T-cell (primary cell): Measurements from ENCODE around the gene DOCK1. TPM values are rescaled to one million over a fixed set of nuclear protein-coding genes. Genes with fewer than 3 reads are reported as not detected.

Source experiments
- ATAC-seq, 4 experiments: fragments of 200-7000 bp in 3 of 4; fragments of 150-1000 bp in 1 of 4; cut with Tn5 transposase; replicated peaks in 1 of 4; 1 replicate in 3 of 4; 2 replicates in 1 of 4; pipeline ENCODE4 v1.10.0; 2021; ENCODE audit warnings: moderate library complexity in 3 of 4, mild to moderate bottlenecking in 2 of 4, moderate number of reproducible peaks in 1 of 4
- CTCF ChIA-PET, 2 donors: fragments of 300-600 bp; sonication (Branson Sonifier 250); formaldehyde crosslinking; loops; one replicate each; lab custom pipeline; 2022; ENCODE audit warnings: antibody characterized with exemption in 2 of 2; lab: Charles Lee
- POLR2A ChIA-PET, 2 donors: fragments of 300-600 bp; sonication (Branson Sonifier 250); formaldehyde crosslinking; loops; one replicate each; lab custom pipeline; 2022; ENCODE audit warnings: antibody characterized with exemption in 2 of 2; lab: Charles Lee
- DNase-seq, 35 experiments: peaks; one replicate each; pipeline versions ENCODE4 v3.0.0 to v3.0.0-alpha.2; 2013 to 2023
- H3K27ac ChIP-seq: one replicate; pipeline ENCODE4 v1.5.1; 2013; ENCODE audit warnings: low read length
- H3K27me3 ChIP-seq, 2 experiments: replicated peaks in 1 of 2; 1 replicate in 1 of 2; 2 replicates in 1 of 2; pipeline versions ENCODE4 v1.6.1 to v1.7.0; 2013; ENCODE audit warnings: low read length in 1 of 2, mixed read lengths in 1 of 2; ENCODE audit not compliant: control insufficient read depth in 2 of 2, insufficient read depth in 2 of 2; ENCODE audit errors: extremely low read depth in 1 of 2
- H3K36me3 ChIP-seq, 2 donors: 1 replicate in 1 of 2; 2 replicates in 1 of 2; pipeline versions ENCODE4 v1.6.1 to v1.7.0; 2013; ENCODE audit warnings: low read length in 1 of 2; ENCODE audit not compliant: control insufficient read depth in 2 of 2, insufficient read depth in 1 of 2; ENCODE audit errors: extremely low read depth in 1 of 2
- H3K4me1 ChIP-seq, 2 experiments: 1 replicate in 1 of 2; 2 replicates in 1 of 2; pipeline versions ENCODE4 v1.6.1 to v1.7.0; 2013; ENCODE audit warnings: low read length in 2 of 2, mixed read lengths in 1 of 2; ENCODE audit not compliant: insufficient read depth in 2 of 2, control insufficient read depth in 1 of 2; ENCODE audit errors: extremely low read depth in 1 of 2
- H3K4me3 ChIP-seq, 2 donors: 1 replicate in 1 of 2; 2 replicates in 1 of 2; pipeline versions ENCODE4 v1.5.1 to v1.7.0; 2013; ENCODE audit warnings: mild to moderate bottlenecking in 2 of 2, low read length in 1 of 2, moderate library complexity in 1 of 2; ENCODE audit not compliant: control insufficient read depth in 1 of 2; ENCODE audit errors: extremely low read depth in 1 of 2
- H3K9me3 ChIP-seq: 2 replicates; pipeline ENCODE4 v1.7.0; 2013
- H3K27ac Mint-ChIP-seq, 2 donors: one replicate each; pipeline ENCODE4 v1.8.0; 2020 to 2021; ENCODE audit warnings: mild to moderate bottlenecking in 2 of 2, mixed read lengths in 2 of 2
- H3K27me3 Mint-ChIP-seq, 2 donors: one replicate each; pipeline ENCODE4 v1.8.0; 2021 to 2022; ENCODE audit warnings: mixed read lengths in 2 of 2
- H3K36me3 Mint-ChIP-seq: one replicate; pipeline ENCODE4 v1.8.0; 2021; ENCODE audit warnings: mixed read lengths
- H3K4me1 Mint-ChIP-seq, 3 donors: one replicate each; pipeline ENCODE4 v1.8.0; 2020 to 2022; ENCODE audit warnings: mixed read lengths in 3 of 3, mild to moderate bottlenecking in 1 of 3
- H3K4me3 Mint-ChIP-seq, 3 donors: one replicate each; pipeline ENCODE4 v1.8.0; 2020 to 2022; ENCODE audit warnings: mild to moderate bottlenecking in 3 of 3, mixed read lengths in 3 of 3, moderate library complexity in 3 of 3
- H3K9me3 Mint-ChIP-seq, 3 donors: one replicate each; pipeline ENCODE4 v1.8.0; 2020 to 2022; ENCODE audit warnings: mixed read lengths in 3 of 3
- WGBS: methylation state at CpG from one replicate; pipeline ENCODE4 v1.1.5; 2013; ENCODE audit warnings: missing lambda C conversion rate; ENCODE audit not compliant: insufficient coverage; 5-methylcytosine and 5-hydroxymethylcytosine counted together
- total RNA-seq, 35 experiments: library from RNA in 6 of 35; stranded (reverse) in 6 of 35; fragments of 120-200 nt in 1 of 35; gene quantifications; one replicate each; pipeline versions ENCODE4 v1.2.1 to v1.2.4 and lab custom pipeline; 2013 to 2026

The DOCK1 gene
- total RNA-seq, 5 donors from 2014 or later (not counting 1 experiment from before 2014, with no cell fraction given) = 0.18 to 0.53 (median 0.37) TPM

DNA sequence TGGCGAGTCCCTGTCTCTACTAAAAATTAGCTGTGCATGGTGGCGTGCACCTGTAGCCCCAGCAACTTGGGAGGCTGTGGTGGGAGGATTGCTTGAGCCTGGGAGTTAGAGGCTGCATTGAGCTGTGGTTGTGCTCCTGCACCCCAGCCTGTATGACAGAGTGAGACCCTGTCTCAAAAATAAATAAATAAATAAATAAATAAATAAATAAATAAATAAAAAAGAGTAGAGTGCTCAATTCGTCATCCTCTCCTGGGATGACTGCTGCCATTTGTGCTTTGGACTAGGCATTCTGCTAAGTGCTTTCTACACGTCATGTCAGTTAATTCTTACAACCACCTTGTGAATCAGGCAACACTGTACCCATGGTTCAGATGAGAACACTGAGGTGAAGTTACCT, 130.6 kb downstream of the DOCK1 start:
- Histone ChIP-seq H3K4me1 (no peaks in the 10 kb centered on the region), H3K27me3 (peaks cover 0 to 2% of the 10 kb centered on the region in 2 experiments), H3K27ac (no peak overlapping the region), H3K36me3 (no peaks in the 10 kb centered on the region), H3K4me3 (no peak overlapping the region), H3K9me3 (no peaks in the 10 kb centered on the region)
- Mint-ChIP-seq H3K36me3 (no peaks in the 10 kb centered on the region), H3K4me3 (no peak overlapping the region), H3K27ac (no peak overlapping the region), H3K9me3 (peaks cover 0 to 4% (median 0%) of the 10 kb centered on the region in 3 donors), H3K4me1 (no peaks in the 10 kb centered on the region), H3K27me3 (no peaks in the 10 kb centered on the region)
- ATAC-seq (no peak), DNase-seq (no peak)
- POLR2A ChIA-PET = no interaction called here
- CTCF ChIA-PET = no interaction called here
- WGBS = 69% methylated on average over 3 of the region's 4 CpGs

DNA sequence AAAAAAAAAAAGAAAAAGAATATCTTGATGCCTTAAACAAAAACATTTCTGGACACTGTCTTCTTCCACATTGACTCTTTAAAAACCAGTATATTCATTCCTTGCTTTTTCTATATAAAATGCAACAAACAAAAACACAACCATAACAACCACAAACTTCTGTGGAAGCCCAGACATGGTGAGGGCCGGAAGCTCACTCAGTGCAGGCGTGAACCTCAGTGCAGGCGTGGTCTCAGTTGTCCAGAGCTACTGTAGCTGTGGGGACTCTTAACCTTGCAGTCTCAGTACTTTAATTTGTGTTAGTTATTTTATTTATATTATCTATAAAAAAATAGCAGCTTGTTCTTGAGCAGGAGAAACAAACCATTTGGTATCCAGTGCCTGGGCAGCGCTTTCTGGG, 131.8 kb downstream of the DOCK1 start:
- ATAC-seq (no peak), DNase-seq (no peak)
- no peak overlapping the region for H3K27ac Mint-ChIP-seq
- no peaks in the 10 kb centered on the region for H3K36me3 ChIP-seq
- H3K27ac ChIP-seq = no peak overlapping the region
- H3K4me1 ChIP-seq = no peaks in the 10 kb centered on the region
- peaks cover 0 to 2% of the 10 kb centered on the region in 2 experiments for H3K27me3 ChIP-seq
- peaks cover 0 to 4% (median 0%) of the 10 kb centered on the region in 3 donors for H3K9me3 Mint-ChIP-seq
- no peaks in the 10 kb centered on the region for H3K27me3 Mint-ChIP-seq
- H3K36me3 Mint-ChIP-seq = no peaks in the 10 kb centered on the region
- no peaks in the 10 kb centered on the region for H3K4me1 Mint-ChIP-seq
- POLR2A ChIA-PET = no interaction called here
- CTCF ChIA-PET = no interaction called here
- no peak overlapping the region for H3K4me3 Mint-ChIP-seq
- H3K4me3 ChIP-seq = no peak overlapping the region
- WGBS = no CpG with 5 or more reads among the region's 4 CpGs
- no peaks in the 10 kb centered on the region for H3K9me3 ChIP-seq

- no peak overlapping the region for H3K27ac ChIP-seq
- Mint-ChIP-seq H3K4me3 (no peak overlapping the region), H3K27ac (no peak overlapping the region), H3K9me3 (no peaks in the 10 kb centered on the region), H3K4me1 (no peaks in the 10 kb centered on the region), H3K27me3 (no peaks in the 10 kb centered on the region), H3K36me3 (no peaks in the 10 kb centered on the region)
- POLR2A ChIA-PET = no interaction called here
- no peaks in the 10 kb centered on the region for H3K27me3 ChIP-seq
- no peaks in the 10 kb centered on the region for H3K9me3 ChIP-seq
- ATAC-seq = no peak
- H3K4me3 ChIP-seq = no peak overlapping the region
- 76% methylated on average over 8 of the region's 8 CpGs for WGBS
- no peaks in the 10 kb centered on the region for H3K36me3 ChIP-seq
- no peaks in the 10 kb centered on the region for H3K4me1 ChIP-seq
- CTCF ChIA-PET = no interaction called here
- no peak for DNase-seq
Measured at GRCh38 chr10:127039435-127039834, 134.2 kb downstream of the DOCK1 start.

DNA sequence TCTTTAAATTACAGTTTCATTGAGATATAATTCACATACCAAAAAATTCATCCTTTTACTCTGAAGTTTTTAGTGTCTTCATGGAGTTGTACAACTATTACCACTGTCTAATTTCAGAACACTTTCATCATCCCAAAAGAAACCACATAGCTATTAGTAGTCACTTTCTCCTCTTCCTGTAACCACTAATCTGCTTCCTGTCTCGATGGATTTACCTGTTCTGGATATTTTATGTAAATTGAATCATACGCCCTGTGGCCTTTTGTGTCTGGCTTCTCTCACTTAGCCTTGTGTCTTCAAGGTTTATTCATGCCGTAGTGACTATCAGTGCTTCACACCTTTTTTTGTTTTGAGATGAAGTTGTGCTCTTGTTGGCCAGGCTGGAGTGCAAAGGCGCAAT, 135.5 kb downstream of the DOCK1 start:
- DNase-seq (no peak), ATAC-seq (no peak)
- WGBS = no CpG with 5 or more reads among the region's 4 CpGs
- H3K36me3 Mint-ChIP-seq = no peaks in the 10 kb centered on the region
- no peaks in the 10 kb centered on the region for H3K27me3 Mint-ChIP-seq
- POLR2A ChIA-PET = no interaction called here
- no peaks in the 10 kb centered on the region for H3K27me3 ChIP-seq
- no peaks in the 10 kb centered on the region for H3K9me3 Mint-ChIP-seq
- H3K27ac Mint-ChIP-seq = no peak overlapping the region
- CTCF ChIA-PET = no interaction called here
- H3K4me3 ChIP-seq = no peak overlapping the region
- H3K27ac ChIP-seq = no peak overlapping the region
- H3K4me1 Mint-ChIP-seq = no peaks in the 10 kb centered on the region
- no peaks in the 10 kb centered on the region for H3K36me3 ChIP-seq
- H3K4me1 ChIP-seq = no peaks in the 10 kb centered on the region
- H3K9me3 ChIP-seq = no peaks in the 10 kb centered on the region
- H3K4me3 Mint-ChIP-seq = no peak overlapping the region

- ChIA-PET POLR2A (no interaction called here), CTCF (no interaction called here)
- Mint-ChIP-seq H3K27ac (no peak overlapping the region), H3K9me3 (no peaks in the 10 kb centered on the region), H3K4me3 (no peak overlapping the region), H3K4me1 (no peaks in the 10 kb centered on the region), H3K36me3 (no peaks in the 10 kb centered on the region), H3K27me3 (no peaks in the 10 kb centered on the region)
- Histone ChIP-seq H3K27me3 (no peaks in the 10 kb centered on the region), H3K4me3 (no peak overlapping the region), H3K4me1 (no peaks in the 10 kb centered on the region), H3K27ac (no peak overlapping the region), H3K36me3 (no peaks in the 10 kb centered on the region), H3K9me3 (no peaks in the 10 kb centered on the region)
- DNase-seq (no peak), ATAC-seq (no peak)
- no CpG with 5 or more reads among the region's 6 CpGs for WGBS
Measured at GRCh38 chr10:127041552-127041951, 136.3 kb downstream of the DOCK1 start.

GRCh38 chr10:127043301-127043700, 138.1 kb downstream of the DOCK1 start:
- CTCF ChIA-PET = no interaction called here

GRCh38 chr10:127044186-127044585, 139.0 kb downstream of the DOCK1 start:
- Histone ChIP-seq H3K27me3 (no peaks in the 10 kb centered on the region), H3K9me3 (no peaks in the 10 kb centered on the region), H3K4me1 (no peaks in the 10 kb centered on the region), H3K36me3 (no peaks in the 10 kb centered on the region), H3K4me3 (no peak overlapping the region), H3K27ac (no peak overlapping the region)
- DNase-seq (no peak), ATAC-seq (no peak)
- WGBS = 73% methylated on average over 8 of the region's 8 CpGs
- no peaks in the 10 kb centered on the region for H3K36me3 Mint-ChIP-seq
- no peaks in the 10 kb centered on the region for H3K4me1 Mint-ChIP-seq
- H3K27ac Mint-ChIP-seq = no peak overlapping the region
- H3K4me3 Mint-ChIP-seq = no peak overlapping the region
- POLR2A ChIA-PET = no interaction called here
- H3K27me3 Mint-ChIP-seq = no peaks in the 10 kb centered on the region
- CTCF ChIA-PET = no interaction called here
- no peaks in the 10 kb centered on the region for H3K9me3 Mint-ChIP-seq

More at GRCh38 chr10:127043301-127043700, 138.1 kb downstream of the DOCK1 start:
- no peak for DNase-seq
- POLR2A ChIA-PET = no interaction called here
- H3K4me3 Mint-ChIP-seq = no peak overlapping the region
- no peaks in the 10 kb centered on the region for H3K27me3 ChIP-seq
- H3K27ac ChIP-seq = no peak overlapping the region
- no peak for ATAC-seq
- WGBS = 94% methylated on average over 7 of the region's 9 CpGs
- H3K4me3 ChIP-seq = no peak overlapping the region
- no peaks in the 10 kb centered on the region for H3K9me3 Mint-ChIP-seq
- no peaks in the 10 kb centered on the region for H3K36me3 Mint-ChIP-seq
- H3K27ac Mint-ChIP-seq = no peak overlapping the region
- no peaks in the 10 kb centered on the region for H3K27me3 Mint-ChIP-seq
- no peaks in the 10 kb centered on the region for H3K4me1 Mint-ChIP-seq
- H3K9me3 ChIP-seq = no peaks in the 10 kb centered on the region
- no peaks in the 10 kb centered on the region for H3K4me1 ChIP-seq
- H3K36me3 ChIP-seq = no peaks in the 10 kb centered on the region
